Right lobe of liver (tissue), 4 donors: ENCODE measurements around the gene GRAP2.

Source experiments
- POLR2A ChIP-seq: fragments of 450-650 bp; IDR thresholded peaks from one replicate; pipeline ENCODE4 v1.6.1; 2017; ENCODE audit warnings: antibody characterized with exemption, mild to moderate bottlenecking
- TF ChIP-seq, protein P1 (sequence below), 4 donors: fragments of 200-600 bp in 3 of 4; fragments of 450-650 bp in 1 of 4; IDR thresholded peaks; one replicate each; pipeline versions ENCODE4 v1.5.1 to v1.8.0; 2016 to 2022; ENCODE audit warnings: antibody characterized with exemption in 4 of 4, mild to moderate bottlenecking in 2 of 4
- donor health status: DM: no; HTN: no; CAD: no.
- donor health status: DM: no; HTN: no; CAD: no.
- donor health status: DM: no; HTN: yes; CAD: no.

DNA sequence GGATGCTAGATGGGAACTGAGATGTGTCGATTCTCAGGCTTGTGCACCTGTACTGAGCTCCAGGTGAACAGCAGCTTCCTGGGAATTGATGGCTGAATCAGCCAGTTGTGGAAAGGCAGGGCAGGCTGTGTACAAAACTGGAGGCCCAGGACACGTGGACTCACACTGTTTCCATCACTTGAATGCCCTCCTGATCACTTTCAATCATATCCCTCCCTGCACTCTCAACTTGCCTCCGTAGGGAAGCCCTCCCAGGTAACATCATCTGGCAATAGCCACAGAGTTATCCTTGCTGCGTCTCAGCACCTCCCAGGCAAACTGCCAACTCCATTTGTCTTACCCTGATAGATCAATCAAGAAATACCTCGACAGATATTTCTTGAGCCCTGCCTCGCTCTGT lies 104.0 kb downstream of the GRAP2 start:
- TF ChIP-seq, protein P1, sequence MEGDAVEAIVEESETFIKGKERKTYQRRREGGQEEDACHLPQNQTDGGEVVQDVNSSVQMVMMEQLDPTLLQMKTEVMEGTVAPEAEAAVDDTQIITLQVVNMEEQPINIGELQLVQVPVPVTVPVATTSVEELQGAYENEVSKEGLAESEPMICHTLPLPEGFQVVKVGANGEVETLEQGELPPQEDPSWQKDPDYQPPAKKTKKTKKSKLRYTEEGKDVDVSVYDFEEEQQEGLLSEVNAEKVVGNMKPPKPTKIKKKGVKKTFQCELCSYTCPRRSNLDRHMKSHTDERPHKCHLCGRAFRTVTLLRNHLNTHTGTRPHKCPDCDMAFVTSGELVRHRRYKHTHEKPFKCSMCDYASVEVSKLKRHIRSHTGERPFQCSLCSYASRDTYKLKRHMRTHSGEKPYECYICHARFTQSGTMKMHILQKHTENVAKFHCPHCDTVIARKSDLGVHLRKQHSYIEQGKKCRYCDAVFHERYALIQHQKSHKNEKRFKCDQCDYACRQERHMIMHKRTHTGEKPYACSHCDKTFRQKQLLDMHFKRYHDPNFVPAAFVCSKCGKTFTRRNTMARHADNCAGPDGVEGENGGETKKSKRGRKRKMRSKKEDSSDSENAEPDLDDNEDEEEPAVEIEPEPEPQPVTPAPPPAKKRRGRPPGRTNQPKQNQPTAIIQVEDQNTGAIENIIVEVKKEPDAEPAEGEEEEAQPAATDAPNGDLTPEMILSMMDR (IDR thresholded peaks at IDR 0.05) = no peak
- no peak for TF ChIP-seq POLR2A
